PC-3 (cell line): ENCODE data around the gene SHTN1. TPM values are rescaled to one million over a fixed set of nuclear protein-coding genes. Genes with fewer than 3 reads are reported as not detected.

Experiments
- ATAC-seq: fragments of 200-7000 bp; cut with Tn5 transposase; 2 replicates; pipeline ENCODE4 v1.9.1; 2020; ENCODE audit warnings: mild to moderate bottlenecking, moderate library complexity
- BruUV-seq: library from RNA; stranded (reverse); fragments of 400-500 nt; replicated peaks from 2 replicates; lab custom pipeline; 2021; lab: Mats Ljungman, UMichigan
- CTCF ChIA-PET: fragments of 300-600 bp; sonication (Branson Sonifier 250); formaldehyde crosslinking; loops from one replicate; lab custom pipeline; 2022; ENCODE audit warnings: antibody characterized with exemption; lab: Charles Lee
- POLR2A ChIA-PET: fragments of 300-600 bp; sonication (Branson Sonifier 250); formaldehyde crosslinking; loops from one replicate; lab custom pipeline; 2022; ENCODE audit warnings: antibody characterized with exemption; ENCODE audit not compliant: unreplicated experiment; lab: Charles Lee
- DNase-seq: peaks from one replicate; pipeline ENCODE4 v3.0.0-alpha.2; 2015
- H2AFZ ChIP-seq: fragments of 300-600 bp; sonication (generic); 2 replicates; pipeline ENCODE4 v1.6.0; 2016; ENCODE audit warnings: antibody characterized with exemption, low read length
- H3F3A ChIP-seq: fragments of 300-600 bp; sonication (generic); one replicate; pipeline ENCODE4 v1.6.0; 2017; ENCODE audit warnings: antibody characterized with exemption, low read length, control low read depth, mild to moderate bottlenecking; ENCODE audit not compliant: unreplicated experiment
- H3K27ac ChIP-seq: fragments of 300-600 bp; sonication (generic); 2 replicates; pipeline ENCODE4 v1.5.1; 2016; ENCODE audit warnings: mild to moderate bottlenecking, low read length
- H3K27me3 ChIP-seq: fragments of 300-600 bp; sonication (generic); 2 replicates; pipeline ENCODE4 v1.6.1; 2016; ENCODE audit warnings: low read length, mixed read lengths
- H3K36me3 ChIP-seq: fragments of 300-600 bp; sonication (generic); 2 replicates; pipeline ENCODE4 v1.6.1; 2016; ENCODE audit warnings: low read depth, mixed run types, low read length, mixed read lengths
- H3K4me1 ChIP-seq: fragments of 300-600 bp; sonication (generic); 2 replicates; pipeline ENCODE4 v1.5.1; 2016; ENCODE audit warnings: low read length; ENCODE audit not compliant: insufficient read depth
- H3K4me2 ChIP-seq: fragments of 300-600 bp; sonication (generic); 2 replicates; pipeline ENCODE4 v1.6.0; 2016; ENCODE audit warnings: low read length
- H3K4me3 ChIP-seq: fragments of 300-600 bp; sonication (generic); 2 replicates; pipeline ENCODE4 v1.5.1; 2016; ENCODE audit warnings: mild to moderate bottlenecking, low read length, mixed read lengths
- H3K79me2 ChIP-seq: fragments of 300-600 bp; sonication (generic); 2 replicates; pipeline ENCODE4 v1.6.1; 2017; ENCODE audit warnings: low read length, mixed read lengths
- H3K9ac ChIP-seq: fragments of 300-600 bp; sonication (generic); 2 replicates; pipeline ENCODE4 v1.6.0; 2016; ENCODE audit warnings: mild to moderate bottlenecking, low read length
- H3K9me2 ChIP-seq: fragments of 300-600 bp; sonication (generic); replicated peaks from 2 replicates; pipeline ENCODE4 v1.6.1; 2016; ENCODE audit warnings: mixed run types, low read length, mixed read lengths
- H3K9me3 ChIP-seq: fragments of 300-600 bp; sonication (generic); 2 replicates; pipeline ENCODE4 v1.6.1; 2016; ENCODE audit warnings: low read length, mixed read lengths
- H4K20me1 ChIP-seq: fragments of 300-600 bp; sonication (generic); 2 replicates; pipeline ENCODE4 v1.6.1; 2016; ENCODE audit warnings: low read length, mixed read lengths
- CTCF ChIP-seq: fragments of 300-600 bp; sonication (generic); conservative IDR thresholded peaks from 2 replicates; pipeline ENCODE4 v1.5.1; 2017; ENCODE audit warnings: antibody characterized with exemption, low read depth, mild to moderate bottlenecking, low read length
- EZH2 ChIP-seq: fragments of 300-600 bp; sonication (generic); IDR thresholded peaks from one replicate; pipeline ENCODE4 v1.6.1; 2017; ENCODE audit warnings: antibody characterized with exemption, mild to moderate bottlenecking, low read length; ENCODE audit not compliant: unreplicated experiment
- EZH2phosphoT487 ChIP-seq: fragments of 300-600 bp; sonication (generic); IDR thresholded peaks from 2 replicates; pipeline ENCODE4 v1.6.1; 2018; ENCODE audit warnings: mild to moderate bottlenecking, antibody characterized with exemption, low read length, borderline replicate concordance
- intact Hi-C: fragments of 100-400 bp; cut with micrococcal nuclease; formaldehyde crosslinking; loops from 2 replicates; pipeline ENCODE4 v1.9.0; 2023
- total RNA-seq: library from RNA; depleted of rRNA; stranded (reverse); fragments of >200 nt; gene quantifications from 2 replicates; pipeline ENCODE4 v1.2.3, GENCODE V29; 2014

SHTN1 gene
- total RNA-seq, 1 experiment from 2014 or later, result 13.0 TPM

GRCh38 chr10:116992183-116992582 lies 12.8 kb downstream of the SHTN1 start:
- ChIA-PET POLR2A (no interaction called here), CTCF (no interaction called here)
- Histone ChIP-seq H3K9ac (no peak overlapping the region), H3K36me3 (no peaks in the 10 kb centered on the region), H3K27ac (no peak overlapping the region), H3F3A (no peaks in the 10 kb centered on the region), H3K9me3 (no peaks in the 10 kb centered on the region), H4K20me1 (peaks cover 8% of the 10 kb centered on the region; the same call in 1 of the 2 replicates), H3K4me2 (no peak overlapping the region), H3K4me3 (no peak overlapping the region), H3K79me2 (peaks cover 85% of the 10 kb centered on the region), H2AFZ (no peak overlapping the region), H3K4me1 (no peaks in the 10 kb centered on the region), H3K9me2 (no peaks in the 10 kb centered on the region), H3K27me3 (no peaks in the 10 kb centered on the region)
- ATAC-seq (no peak), DNase-seq (no peak)
- TF ChIP-seq CTCF (no peak), EZH2phosphoT487 (no peak), EZH2 (no peak)
- BruUV-seq, result no TSS peak
- intact Hi-C loops, result no loop called here

- H3K9ac ChIP-seq, result no peak overlapping the region
- ATAC-seq, result no peak
- no TSS peak for BruUV-seq
Observed at GRCh38 chr10:116990276-116990800, 14.6 kb downstream of the SHTN1 start.

More at GRCh38 chr10:116990276-116990800, 14.6 kb downstream of the SHTN1 start:
- TF ChIP-seq CTCF (no peak), EZH2phosphoT487 (no peak), EZH2 (no peak)
- H4K20me1 ChIP-seq, result peaks cover 3% of the 10 kb centered on the region
- DNase-seq, result no peak
- no peaks in the 10 kb centered on the region for H3K36me3 ChIP-seq
- H3K9me3 ChIP-seq, result no peaks in the 10 kb centered on the region
- H3K27ac ChIP-seq, result no peak overlapping the region
- no peaks in the 10 kb centered on the region for H3K9me2 ChIP-seq
- H2AFZ ChIP-seq, result no peak overlapping the region
- peaks cover 5% of the 10 kb centered on the region; the same call in 1 of the 2 replicates for H3K4me1 ChIP-seq
- no peaks in the 10 kb centered on the region for H3K27me3 ChIP-seq
- H3K4me3 ChIP-seq, result no peak overlapping the region
- H3F3A ChIP-seq, result no peaks in the 10 kb centered on the region
- POLR2A ChIA-PET, result no interaction called here
- H3K4me2 ChIP-seq, result no peak overlapping the region
- CTCF ChIA-PET, result no interaction called here
- intact Hi-C loops, result no loop called here
- peaks cover 80% of the 10 kb centered on the region for H3K79me2 ChIP-seq
